K562 (cell line): ENCODE results near the gene ZNF837. TPM values are rescaled to one million over a fixed set of nuclear protein-coding genes. Genes with fewer than 3 reads are reported as not detected.
A peak's percentile ranks its signal among the peaks of the same experiment; 100 is the strongest.

ENCODE experiments used
- BRF2 ChIP-seq: IDR thresholded peaks from 3 replicates; pipeline ENCODE4 v1.6.1; 2011; ENCODE audit warnings: borderline replicate concordance, mild to moderate bottlenecking; ENCODE audit not compliant: insufficient read length, insufficient read depth
- CREB3 ChIP-seq: fragments of 450-650 bp; conservative IDR thresholded peaks from 2 replicates; pipeline ENCODE4 v1.6.1; 2016; ENCODE audit warnings: missing genetic modification characterization, low read depth, mild to moderate bottlenecking, missing compliant biosample characterization, moderate library complexity
- HNRNPH1 ChIP-seq: fragments of 200-400 bp; formaldehyde crosslinking; optimal IDR thresholded peaks from 2 replicates; pipeline ENCODE3; 2017; ENCODE audit warnings: low read depth, mild to moderate bottlenecking, low read length, moderate library complexity
- MAFF ChIP-seq: IDR thresholded peaks from 2 replicates; pipeline ENCODE4 v1.6.1; 2012; ENCODE audit warnings: low read length, improper control_type of control experiment
- NR2C1 ChIP-seq, 2 experiments: fragments of 450-650 bp; IDR thresholded peaks; 2 replicates each; pipeline ENCODE4 v1.6.1; 2017; ENCODE audit warnings: mild to moderate bottlenecking in 2 of 2, antibody characterized with exemption in 1 of 2, inconsistent platforms in 1 of 2, missing compliant biosample characterization in 1 of 2, missing genetic modification characterization in 1 of 2
- PURB ChIP-seq: sonication (generic); formaldehyde crosslinking; IDR thresholded peaks from 2 replicates; pipeline ENCODE4 v1.9.0; 2021; ENCODE audit warnings: low read depth, mild to moderate bottlenecking, missing genetic modification reagents
- RAD51 ChIP-seq: fragments of 450-650 bp; IDR thresholded peaks from 2 replicates; pipeline ENCODE4 v1.7.1; 2016; ENCODE audit warnings: low read depth, mild to moderate bottlenecking, borderline replicate concordance
- TBP ChIP-seq: optimal IDR thresholded peaks from 2 replicates; pipeline ENCODE3; 2011; ENCODE audit warnings: low read depth, low read length, improper control_type of control experiment
- ZBTB49 ChIP-seq: sonication (generic); formaldehyde crosslinking; IDR thresholded peaks from 2 replicates; pipeline ENCODE4 v1.8.0; 2022; ENCODE audit warnings: missing genetic modification reagents, mild to moderate bottlenecking, borderline replicate concordance
- ZC3H8 ChIP-seq: fragments of 450-650 bp; IDR thresholded peaks from 2 replicates; pipeline ENCODE4 v1.6.1; 2017
- ZHX1 ChIP-seq: fragments of 150-350 bp; conservative IDR thresholded peaks from 2 replicates; pipeline ENCODE4 v1.6.1; 2014; ENCODE audit warnings: low read length
- ZNF354B ChIP-seq: fragments of 250-450 bp; sonication (Bioruptor Pico); IDR thresholded peaks from 2 replicates; pipeline ENCODE4 v1.4.0; 2020
- ZNF398 ChIP-seq: fragments of 250-450 bp; sonication (Bioruptor Pico); IDR thresholded peaks from 2 replicates; pipeline ENCODE4 v1.8.0; 2021; ENCODE audit warnings: moderate library complexity, mild to moderate bottlenecking, inconsistent platforms
- ZNF740 ChIP-seq, 3 experiments: fragments of 200-800 bp in 1 of 3; sonication (Bioruptor generic) in 1 of 3; sonication (generic) in 1 of 3; formaldehyde crosslinking in 1 of 3; IDR thresholded peaks; 2 replicates each; pipeline versions ENCODE4 v1.6.1 to v1.8.0; 2016 to 2022; ENCODE audit warnings: mild to moderate bottlenecking in 2 of 3, missing compliant biosample characterization in 2 of 3, missing genetic modification characterization in 2 of 3, missing genetic modification reagents in 1 of 3
- polyA plus RNA-seq, 8 experiments: library from polyadenylated mRNA; depleted of rRNA in 4 of 8; stranded (reverse) in 5 of 8; unstranded in 3 of 8; fragments of >200 nt; fragmentation: Nextera tagmentation in 2 of 8; fragmentation: Illumina TruSeq in 1 of 8; extraction: Ambion mirVana in 2 of 8; extraction: Trizol in 1 of 8; gene quantifications; 2 replicates each; pipeline versions ENCODE4 v1.2.1 to v1.2.3, GENCODE V29; 2011 to 2014; ENCODE audit warnings: inconsistent platforms in 1 of 8, missing spikeins in 1 of 8
- total RNA-seq, 7 experiments: library from RNA; depleted of rRNA in 6 of 7; stranded (reverse); fragments of >200 nt in 6 of 7; fragmentation: Illumina TruSeq in 2 of 7; extraction: Trizol in 2 of 7; gene quantifications; 2 replicates each; pipeline versions ENCODE4 v1.2.1 to v1.2.3, GENCODE V29; 2011 to 2021; ENCODE audit warnings: low replicate concordance in 1 of 7

Gene ZNF837
- total and polyA plus RNA-seq, 9 of the 15 experiments (the other 6 are each of a cell fraction or from before 2014, with no cell fraction given), result 0.11 to 2.1 (median 0.57) TPM; not detected in 4

- TF ChIP-seq NR2C1 (IDR thresholded peaks at IDR 0.05), result peak; percentile 85
- TF ChIP-seq NR2C1 (tag; IDR thresholded peaks at IDR 0.05), result peak; percentile 94
- TF ChIP-seq ZNF398 (CRISPR knock-in tag), result no peak
- no peak for TF ChIP-seq ZNF354B (CRISPR knock-in tag)
- no peak for TF ChIP-seq ZBTB49 (CRISPR knock-in tag)
- TF ChIP-seq ZNF740 (CRISPR knock-in tag; IDR thresholded peaks at IDR 0.05), result no peak
- no peak for TF ChIP-seq ZNF740 (tag; IDR thresholded peaks at IDR 0.05)
- TF ChIP-seq HNRNPH1, result no peak
- no peak for TF ChIP-seq ZC3H8
- TF ChIP-seq ZHX1, result 0 out of 2 replicates have a peak, but pooled peaks have one; percentile 58
- no peak for TF ChIP-seq MAFF
- peak; percentile 86 for TF ChIP-seq TBP
- no peak for TF ChIP-seq RAD51
- no peak for TF ChIP-seq PURB (CRISPR knock-in tag)
- TF ChIP-seq CREB3, result no peak
- no peak for TF ChIP-seq BRF2
These were observed at the start of gene ZNF837 (continued) for GRCh38 chr19:58380662-58381459.
